Uterus (tissue), 4 donors: Measurements from ENCODE around the gene SHB. TPM values are rescaled to one million over a fixed set of nuclear protein-coding genes. Genes with fewer than 3 reads are reported as not detected.
A peak's percentile ranks its signal among the peaks of the same experiment; 100 is the strongest.

ENCODE experiments used
- DNase-seq, 2 donors: peaks; one replicate each; pipeline ENCODE4 v3.0.0-alpha.2; 2019 to 2020
- H3K27ac ChIP-seq, 2 donors: fragments of 200-600 bp; sonication (generic); 1 replicate in 1 of 2; 2 replicates in 1 of 2; pipeline ENCODE4 v1.5.1; 2016 to 2018
- H3K27me3 ChIP-seq, 2 donors: fragments of 200-600 bp; sonication (generic); one replicate each; pipeline ENCODE4 v1.5.1; 2018 to 2019; ENCODE audit warnings: control low read depth in 1 of 2
- H3K36me3 ChIP-seq, 2 donors: fragments of 200-600 bp; sonication (generic); one replicate each; pipeline ENCODE4 v1.5.1; 2019; ENCODE audit warnings: control low read depth in 1 of 2
- H3K4me1 ChIP-seq, 2 donors: fragments of 200-600 bp; sonication (generic); one replicate each; pipeline ENCODE4 v1.5.1; 2018 to 2019; ENCODE audit warnings: control low read depth in 1 of 2
- H3K4me3 ChIP-seq, 2 donors: fragments of 200-600 bp; sonication (generic); 1 replicate in 1 of 2; 2 replicates in 1 of 2; pipeline ENCODE4 v1.5.1; 2018 to 2019; ENCODE audit warnings: mild to moderate bottlenecking in 1 of 2
- H3K9me3 ChIP-seq, 2 donors: fragments of 200-600 bp; sonication (generic); one replicate each; pipeline ENCODE4 v1.5.1; 2019; ENCODE audit warnings: control low read depth in 1 of 2
- CTCF ChIP-seq, 4 experiments: fragments of 200-600 bp in 2 of 4; fragments of 450-650 bp in 2 of 4; sonication (generic) in 2 of 4; IDR thresholded peaks; one replicate each; pipeline ENCODE4 v1.5.1; 2016 to 2019; ENCODE audit warnings: antibody characterized with exemption in 4 of 4, mild to moderate bottlenecking in 2 of 4, moderate library complexity in 1 of 4
- POLR2A ChIP-seq, 2 donors: fragments of 450-650 bp; IDR thresholded peaks; one replicate each; pipeline ENCODE4 v1.6.1; 2016; ENCODE audit warnings: antibody characterized with exemption in 2 of 2, mild to moderate bottlenecking in 1 of 2, moderate library complexity in 1 of 2
- intact Hi-C: fragments of 100-400 bp; cut with DNase I; formaldehyde crosslinking; loops from one replicate; pipeline ENCODE4 v1.15.1; 2023; ENCODE audit warnings: low total_unique reads
- total RNA-seq, 4 donors: library from RNA; depleted of rRNA in 3 of 4; stranded (reverse); fragments of >200 nt in 3 of 4; gene quantifications; one replicate each; pipeline versions ENCODE4 v1.1.0 to v1.2.4, GENCODE V29; 2014 to 2023
- donor health status: DM: yes; HTN: yes; CAD: no.

The SHB gene
- total RNA-seq, 4 donors from 2014 or later, result 3.5 to 19.6 (median 7.3) TPM

DNA sequence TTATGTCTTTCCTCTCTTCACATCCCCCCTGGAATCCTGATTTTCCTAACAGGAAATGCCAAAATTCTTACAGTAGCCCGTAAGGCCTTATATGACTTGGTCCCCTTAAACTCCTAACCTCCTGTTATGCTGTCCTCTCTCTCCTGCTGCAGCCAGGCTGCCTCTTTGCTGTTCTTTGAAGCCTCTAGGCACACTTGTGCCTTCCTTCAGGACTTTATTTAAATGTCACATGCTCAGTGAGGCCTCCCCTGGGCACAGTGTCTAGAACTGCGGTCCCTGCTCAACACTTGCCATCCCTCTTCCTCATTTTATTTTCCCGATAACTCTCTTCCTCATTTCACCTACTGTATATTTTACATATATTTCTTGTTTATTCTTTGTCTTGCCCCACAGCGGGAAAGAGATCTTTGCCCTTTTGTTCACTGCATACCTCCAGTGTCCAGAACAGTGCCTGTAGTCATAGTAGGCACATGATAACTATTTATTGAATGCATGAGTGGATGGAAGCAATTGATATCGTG is 5.5 kb upstream of the SHB start:
- no peak overlapping the region for H3K4me3 ChIP-seq
- TF ChIP-seq POLR2A (IDR thresholded peaks at IDR 0.05) (no peak), CTCF (IDR thresholded peaks at IDR 0.05) (no peak)
- H3K27ac ChIP-seq, result no peak overlapping the region
- no peaks in the 10 kb centered on the region for H3K4me1 ChIP-seq
- H3K27me3 ChIP-seq, result no peaks in the 10 kb centered on the region
- no peaks in the 10 kb centered on the region for H3K36me3 ChIP-seq
- H3K9me3 ChIP-seq, result no peaks in the 10 kb centered on the region
- no peak for DNase-seq
- intact Hi-C loops, result no loop called here

DNA sequence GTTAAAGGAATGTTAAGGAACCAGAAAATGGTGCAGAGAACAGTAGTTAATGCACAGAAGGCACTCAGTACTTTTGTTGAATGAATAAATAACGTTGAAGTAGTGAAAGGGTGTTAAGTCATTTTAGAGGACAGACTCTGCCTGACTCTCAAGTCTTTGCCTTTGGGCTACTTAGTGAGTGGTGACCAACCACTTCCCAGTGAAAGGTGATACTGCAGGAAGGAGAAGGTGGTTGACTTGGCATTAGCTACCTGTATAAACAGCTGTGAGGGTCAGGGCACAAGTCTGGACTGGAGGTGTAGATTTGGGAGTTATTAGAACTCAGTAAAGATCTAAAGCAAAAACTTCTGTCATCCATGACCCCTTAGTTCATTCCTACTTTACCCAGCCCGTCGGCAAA is 4.9 kb upstream of the SHB start:
- no peaks in the 10 kb centered on the region for H3K9me3 ChIP-seq
- DNase-seq, result no peak
- H3K27me3 ChIP-seq, result no peaks in the 10 kb centered on the region
- no peaks in the 10 kb centered on the region for H3K4me1 ChIP-seq
- no peak for TF ChIP-seq CTCF (IDR thresholded peaks at IDR 0.05)
- TF ChIP-seq POLR2A (IDR thresholded peaks at IDR 0.05), result no peak
- no peak overlapping the region for H3K27ac ChIP-seq
- intact Hi-C loops, result no loop called here
- no peaks in the 10 kb centered on the region for H3K36me3 ChIP-seq
- no peak overlapping the region for H3K4me3 ChIP-seq

GRCh38 chr9:38071470-38072134 is 2.6 kb upstream of the SHB start:
- no peaks in the 10 kb centered on the region for H3K36me3 ChIP-seq
- H3K4me1 ChIP-seq, result peaks cover 0 to 8% of the 10 kb centered on the region in 2 donors
- no peaks in the 10 kb centered on the region for H3K9me3 ChIP-seq
- H3K27ac ChIP-seq, result no peak overlapping the region
- no peak for TF ChIP-seq CTCF (IDR thresholded peaks at IDR 0.05)
- TF ChIP-seq POLR2A (IDR thresholded peaks at IDR 0.05), result no peak
- no peak for DNase-seq
- H3K4me3 ChIP-seq, result no peak overlapping the region
- intact Hi-C loops, result no loop called here
- H3K27me3 ChIP-seq, result no peaks in the 10 kb centered on the region

GRCh38 chr9:38067859-38068681 is 957 bp downstream of the SHB start:
- TF ChIP-seq POLR2A (IDR thresholded peaks at IDR 0.05) (no peak), CTCF (IDR thresholded peaks at IDR 0.05) (no peak)
- intact Hi-C loops, result loop anchor here (10.0 kb wide), 1 partner anchor 153 kb away; no protein-coding TSS in a partner anchor
- Histone ChIP-seq H3K9me3 (no peaks in the 10 kb centered on the region), H3K36me3 (no peaks in the 10 kb centered on the region), H3K27me3 (no peaks in the 10 kb centered on the region), H3K4me3 (peak overlapping the region; percentile 54 to 63), H3K4me1 (peaks cover 0 to 8% of the 10 kb centered on the region in 2 donors), H3K27ac (peak overlapping the region; percentile 77 to 80)
- peak in 1 of 2 donors; percentile 26 for DNase-seq
